Gastrocnemius medialis (tissue), 4 donors: Measurements from ENCODE around the gene MTFR1L.

Experiments used
- POLR2A ChIP-seq, 2 donors: fragments of 450-650 bp; IDR thresholded peaks; one replicate each; pipeline ENCODE4 v1.6.1; 2017; ENCODE audit warnings: antibody characterized with exemption in 2 of 2, mild to moderate bottlenecking in 2 of 2, moderate library complexity in 2 of 2
- TF ChIP-seq, protein P1 (sequence below), 5 experiments: fragments of 450-650 bp in 3 of 5; fragments of 200-600 bp in 2 of 5; sonication (generic) in 2 of 5; IDR thresholded peaks in 4 of 5; conservative IDR thresholded peaks in 1 of 5; 1 replicate in 4 of 5; 2 replicates in 1 of 5; pipeline ENCODE4 v1.5.1; 2016 to 2019; ENCODE audit warnings: antibody characterized with exemption in 5 of 5, mild to moderate bottlenecking in 3 of 5, moderate library complexity in 3 of 5

DNA sequence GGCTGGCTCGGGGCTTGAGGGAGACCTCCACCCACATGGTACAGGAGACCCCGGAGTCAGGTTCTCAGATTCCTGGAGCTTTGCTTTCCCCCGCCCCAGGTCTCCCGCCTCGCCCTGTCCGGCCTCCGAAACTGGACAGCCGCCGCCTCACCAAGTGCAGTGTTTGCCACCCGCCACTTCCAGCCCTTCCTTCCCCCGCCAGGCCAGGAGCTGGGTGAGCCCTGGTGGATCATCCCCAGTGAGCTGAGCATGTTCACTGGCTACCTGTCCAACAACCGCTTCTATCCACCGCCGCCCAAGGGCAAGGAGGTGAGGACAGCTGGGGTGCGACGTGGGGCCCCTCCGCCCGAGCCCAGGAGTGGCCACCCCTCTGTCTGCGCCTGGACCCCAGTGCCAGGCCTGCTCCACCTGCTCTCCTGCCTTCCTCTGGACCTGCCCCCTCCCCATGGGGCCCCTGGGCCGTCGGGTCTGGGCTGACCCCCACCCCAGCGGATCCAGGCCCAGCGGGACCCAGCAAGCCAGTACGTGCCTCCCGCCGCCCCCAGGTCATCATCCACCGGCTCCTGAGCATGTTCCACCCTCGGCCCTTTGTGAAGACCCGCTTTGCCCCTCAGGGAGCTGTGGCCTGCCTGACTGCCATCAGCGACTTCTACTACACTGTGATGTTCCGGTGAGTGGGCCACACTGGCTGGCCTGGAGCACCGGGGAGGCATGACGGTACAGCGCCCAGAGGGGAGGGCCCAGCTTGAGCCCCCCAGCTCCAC is 11.1 kb upstream of the MTFR1L start:
- TF ChIP-seq, protein P1, sequence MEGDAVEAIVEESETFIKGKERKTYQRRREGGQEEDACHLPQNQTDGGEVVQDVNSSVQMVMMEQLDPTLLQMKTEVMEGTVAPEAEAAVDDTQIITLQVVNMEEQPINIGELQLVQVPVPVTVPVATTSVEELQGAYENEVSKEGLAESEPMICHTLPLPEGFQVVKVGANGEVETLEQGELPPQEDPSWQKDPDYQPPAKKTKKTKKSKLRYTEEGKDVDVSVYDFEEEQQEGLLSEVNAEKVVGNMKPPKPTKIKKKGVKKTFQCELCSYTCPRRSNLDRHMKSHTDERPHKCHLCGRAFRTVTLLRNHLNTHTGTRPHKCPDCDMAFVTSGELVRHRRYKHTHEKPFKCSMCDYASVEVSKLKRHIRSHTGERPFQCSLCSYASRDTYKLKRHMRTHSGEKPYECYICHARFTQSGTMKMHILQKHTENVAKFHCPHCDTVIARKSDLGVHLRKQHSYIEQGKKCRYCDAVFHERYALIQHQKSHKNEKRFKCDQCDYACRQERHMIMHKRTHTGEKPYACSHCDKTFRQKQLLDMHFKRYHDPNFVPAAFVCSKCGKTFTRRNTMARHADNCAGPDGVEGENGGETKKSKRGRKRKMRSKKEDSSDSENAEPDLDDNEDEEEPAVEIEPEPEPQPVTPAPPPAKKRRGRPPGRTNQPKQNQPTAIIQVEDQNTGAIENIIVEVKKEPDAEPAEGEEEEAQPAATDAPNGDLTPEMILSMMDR (IDR thresholded peaks at IDR 0.05 in 4 of 5, conservative IDR thresholded peaks at IDR 0.05 in 1 of 5): no peak
- TF ChIP-seq POLR2A (IDR thresholded peaks at IDR 0.05): no peak
